T47D (cell line): Measurements from ENCODE around the gene PFN4.
"Not testable (repeated sequence)": the region's sequence is repeated elsewhere in the genome, so short reads cannot be mapped to it uniquely, and the experiment has no call there.

Source experiments
- DNase-seq, 2 experiments: peaks; one replicate each; pipeline versions ENCODE4 v3.0.0 to v3.0.0-alpha.2; 2011 to 2012; ENCODE audit warnings: low read depth in 1 of 2, low spot score in 1 of 2
- JUND ChIP-seq: IDR thresholded peaks from 2 replicates; pipeline ENCODE4 v1.6.1; 2012; ENCODE audit warnings: low read depth
- in situ Hi-C: cut with HindIII; loops from 2 replicates; pipeline ENCODE4 v1.10.0; 2016; ENCODE audit warnings: low sequenced_read_pairs, low pct_unique_long_range_greater_than_20kb

PFN4 gene

DNA sequence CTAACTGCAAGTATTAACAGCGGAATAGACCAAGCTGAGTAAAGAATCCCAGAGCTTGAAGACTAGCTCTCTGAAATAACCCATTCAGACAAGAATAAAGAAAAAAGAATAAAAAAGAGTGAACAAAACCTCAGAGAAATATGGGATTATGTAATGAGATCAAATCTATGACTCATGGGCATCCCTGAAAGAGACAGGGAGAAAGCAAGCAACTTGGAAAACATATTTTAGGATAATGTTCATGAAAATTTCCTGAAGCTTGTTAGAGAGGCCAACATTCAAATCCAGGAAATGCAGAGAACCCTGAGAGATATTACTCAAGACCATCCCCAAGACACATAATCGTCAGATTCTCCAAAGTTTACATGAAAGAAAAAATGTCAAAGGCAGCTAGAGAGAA lies 17.3 kb downstream of the PFN4 start:
- in situ Hi-C loops: no loop called here
- no peak for TF ChIP-seq JUND
- no peak for DNase-seq

DNA sequence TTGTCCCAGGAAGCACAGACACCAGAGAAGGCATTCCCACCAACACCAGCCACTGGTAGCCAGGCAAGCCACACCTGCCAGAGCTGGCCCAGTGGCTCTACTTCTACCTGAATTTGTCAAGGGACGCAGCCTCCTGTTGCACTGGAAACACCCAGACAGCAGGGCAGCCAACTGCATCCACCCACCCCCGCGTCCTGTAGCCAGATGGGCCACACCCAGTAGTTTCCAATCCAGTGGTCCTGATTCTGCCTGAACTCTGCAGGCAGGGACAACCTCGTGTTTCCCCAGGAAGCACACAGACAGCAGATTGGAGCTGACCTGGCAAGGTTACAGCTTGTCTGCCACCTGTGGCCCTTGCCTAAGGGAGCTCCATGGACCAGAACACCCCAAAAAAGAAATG lies 18.2 kb downstream of the PFN4 start:
- in situ Hi-C loops: no loop called here
- no peak for TF ChIP-seq JUND
- no peak for DNase-seq

DNA sequence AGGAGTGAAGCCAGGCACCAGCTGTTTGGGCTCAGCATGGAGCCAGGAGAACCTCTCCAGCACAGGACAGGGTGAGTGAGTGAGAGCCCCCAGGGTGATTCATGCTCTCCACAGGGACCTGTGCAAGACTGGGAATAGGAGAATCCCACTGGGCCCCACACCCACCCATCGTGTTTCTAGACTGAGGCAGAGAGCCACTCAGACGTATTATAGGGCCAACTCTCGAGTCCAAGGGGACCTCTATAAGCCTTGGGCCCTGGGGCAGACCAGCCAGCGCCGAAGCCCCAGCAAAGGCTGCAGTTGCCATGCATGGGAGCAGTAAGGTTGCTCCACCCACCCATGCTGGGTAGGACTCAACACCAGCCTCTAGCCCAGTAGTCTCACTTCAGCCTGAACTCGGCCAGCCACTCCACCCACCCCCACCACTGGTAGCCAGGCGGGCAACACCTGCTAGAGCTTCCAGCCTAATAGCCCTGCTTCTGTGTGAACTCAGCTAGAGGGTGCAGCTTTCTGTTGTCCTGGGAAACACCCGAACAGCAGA lies 19.0 kb downstream of the PFN4 start:
- in situ Hi-C loops: no loop called here
- TF ChIP-seq JUND: no peak
- DNase-seq: no peak

DNA sequence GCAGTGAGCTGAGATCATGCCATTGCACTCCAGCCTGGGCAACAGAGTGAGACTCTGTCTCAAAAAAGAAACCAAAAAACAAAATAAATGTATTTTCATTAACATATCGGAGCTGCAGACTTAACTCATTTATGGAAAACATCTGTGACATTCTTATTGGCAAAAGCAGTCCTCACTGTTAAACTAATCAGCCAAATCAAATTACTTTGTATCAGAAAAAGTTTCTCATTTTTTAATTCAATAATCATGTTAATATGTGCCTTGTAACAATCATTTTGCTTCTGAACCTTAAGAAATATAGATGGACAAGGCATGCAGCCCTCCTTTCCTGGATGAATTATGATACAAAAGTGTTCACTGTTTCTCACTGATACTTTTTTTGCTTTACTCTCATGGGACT lies 20.5 kb downstream of the PFN4 start:
- in situ Hi-C loops: no loop called here
- DNase-seq: no peak
- TF ChIP-seq JUND: no peak

DNA sequence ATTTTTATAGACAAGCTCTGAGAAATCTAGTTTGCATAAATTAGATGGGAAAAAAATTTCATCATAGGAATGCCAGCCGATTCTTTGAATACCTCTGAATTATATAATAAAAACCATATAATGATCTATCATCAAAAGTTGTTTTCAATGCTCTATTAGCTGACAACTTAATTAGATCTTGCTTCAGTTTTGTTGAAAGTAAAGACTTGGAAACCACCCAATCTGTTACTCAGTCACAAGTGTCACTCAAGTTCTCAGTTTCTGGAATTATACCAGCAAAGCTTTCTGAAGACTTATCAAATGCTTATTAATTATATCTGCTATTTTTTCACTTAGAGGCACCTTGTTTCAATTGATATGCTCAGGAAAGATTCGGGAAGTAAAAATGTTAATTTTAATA lies 21.1 kb downstream of the PFN4 start:
- no peak for TF ChIP-seq JUND
- no peak for DNase-seq
- in situ Hi-C loops: no loop called here

DNA sequence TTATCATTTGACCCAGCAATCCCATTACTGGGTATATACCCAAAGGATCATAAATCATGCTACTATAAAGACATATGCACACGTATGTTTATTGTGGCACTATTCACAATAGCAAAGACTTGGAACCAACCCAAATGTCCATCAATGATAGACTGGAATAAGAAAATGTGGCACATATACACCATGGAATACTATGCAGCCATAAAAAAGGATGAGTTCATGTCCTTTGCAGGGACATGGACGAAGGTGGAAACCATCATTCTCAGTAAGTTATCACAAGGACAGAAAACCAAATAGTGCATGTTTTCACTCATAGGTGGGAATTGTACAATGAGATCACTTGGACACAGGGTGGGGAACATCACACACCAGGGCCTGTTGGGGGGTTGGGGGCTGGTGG lies 22.4 kb downstream of the PFN4 start:
- in situ Hi-C loops: not testable (repeated sequence)

DNA sequence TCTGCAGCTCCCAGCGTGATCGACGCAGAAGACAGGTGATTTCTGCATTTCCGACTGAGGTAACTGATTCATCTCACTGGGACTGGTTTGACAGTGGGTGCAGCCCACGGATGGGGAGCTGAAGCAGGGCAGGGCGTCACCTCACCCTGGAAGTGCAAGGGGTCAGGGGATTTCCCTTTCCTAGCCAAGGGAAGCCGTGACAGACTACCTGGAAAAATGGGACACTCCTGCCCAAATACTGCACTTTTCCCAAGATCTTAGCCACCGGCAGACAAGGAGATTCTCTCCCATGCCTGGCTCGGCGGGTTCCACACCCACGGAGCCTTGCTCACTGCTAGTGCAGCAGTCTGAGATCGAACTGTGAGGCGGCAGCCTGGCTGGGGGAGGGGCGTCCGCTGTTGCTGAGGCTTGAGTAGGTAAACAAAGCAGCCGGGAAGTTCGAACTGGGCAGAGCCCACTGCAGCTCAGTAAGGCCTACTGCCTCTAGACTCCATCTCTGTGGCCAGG lies 27.9 kb downstream of the PFN4 start:
- in situ Hi-C loops, DNase-seq: not testable (repeated sequence)

More for the DNA sequence above, 22.4 kb downstream of the PFN4 start:
- not testable (repeated sequence) for DNase-seq

DNA sequence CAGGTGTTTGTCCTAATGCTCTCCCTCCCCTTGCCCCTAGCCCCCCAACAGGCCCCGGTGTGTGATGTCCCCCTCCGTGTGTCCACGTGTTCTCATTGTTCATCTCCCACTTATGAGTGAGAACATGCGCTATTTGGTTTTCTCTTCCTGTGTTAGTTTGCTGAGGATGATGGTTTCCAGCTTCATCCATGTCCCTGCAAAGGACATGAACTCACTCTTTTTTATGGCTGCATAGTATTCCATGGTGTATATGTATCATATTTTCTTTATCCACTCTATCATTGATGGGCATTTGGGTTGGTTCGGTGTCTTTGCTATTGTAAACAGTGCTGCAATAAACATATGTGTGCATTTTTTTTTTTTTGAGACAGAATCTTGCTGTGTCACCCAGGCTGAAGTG lies 29.9 kb downstream of the PFN4 start:
- DNase-seq, in situ Hi-C loops: not testable (repeated sequence)

DNA sequence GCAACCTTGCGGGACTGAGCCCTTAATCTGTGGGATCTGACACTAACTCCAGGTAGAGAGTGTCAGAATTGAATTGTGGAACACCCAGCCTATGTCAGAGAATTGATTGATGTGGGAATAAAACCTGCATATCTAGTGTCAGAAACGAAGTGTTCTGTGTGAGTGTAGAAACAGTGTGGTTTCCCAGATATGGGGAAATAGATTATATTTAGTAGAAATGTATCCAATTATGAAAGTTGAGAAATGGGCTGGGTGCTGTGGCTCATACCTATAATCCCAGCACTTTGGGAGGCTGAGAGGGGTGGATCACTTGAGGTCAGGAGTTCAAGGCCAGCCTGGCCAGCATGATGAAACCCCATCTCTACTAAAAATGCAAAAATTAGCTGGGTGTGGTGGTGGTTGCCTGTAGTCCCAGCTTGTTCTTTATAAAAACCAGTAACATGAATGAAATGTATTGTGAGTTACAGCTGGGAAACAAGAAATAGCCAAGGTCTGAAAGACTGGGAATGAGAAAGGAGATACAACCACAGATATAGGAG lies 34.2 kb downstream of the PFN4 start:
- DNase-seq: no peak
- in situ Hi-C loops: no loop called here
- no peak for TF ChIP-seq JUND

DNA sequence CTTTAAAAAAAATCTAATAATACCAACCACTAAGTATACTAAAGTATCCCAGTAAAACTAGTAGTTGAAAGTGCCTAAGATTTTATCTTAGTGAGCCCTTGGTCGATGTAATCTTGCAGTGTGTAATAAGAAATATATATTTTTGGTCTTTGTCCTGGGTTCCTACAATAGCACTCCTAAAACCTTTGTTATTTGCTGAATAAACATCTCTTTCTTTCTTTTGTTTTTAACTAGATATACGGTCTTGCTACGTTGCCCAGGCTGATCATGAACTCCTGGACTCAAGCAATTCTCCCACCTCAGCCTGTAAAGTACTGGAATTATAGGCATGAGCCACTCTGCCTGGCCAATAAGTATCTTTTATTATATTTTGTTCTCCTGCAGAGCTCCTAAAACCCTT lies 36.1 kb downstream of the PFN4 start:
- no peak for TF ChIP-seq JUND
- DNase-seq: no peak
- in situ Hi-C loops: no loop called here

DNA sequence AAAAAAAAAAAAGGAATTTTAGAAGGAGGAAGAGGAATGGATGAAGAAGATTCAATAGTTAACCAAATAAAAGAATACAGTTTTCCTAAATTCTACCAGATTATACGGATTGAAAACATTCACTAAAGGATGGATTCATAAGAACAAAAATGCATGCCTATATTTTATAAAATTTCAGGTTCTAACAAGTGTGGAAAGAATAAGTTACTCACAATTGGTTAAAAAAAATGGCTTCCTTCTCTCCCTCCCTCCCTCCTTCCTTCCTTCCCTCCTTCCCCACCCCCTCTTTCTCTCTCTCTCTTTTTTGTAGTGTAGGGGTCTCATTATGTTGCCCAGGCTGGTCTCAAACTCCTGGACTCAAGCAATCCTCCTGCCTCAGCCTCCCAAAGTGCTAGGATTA lies 36.9 kb downstream of the PFN4 start:
- in situ Hi-C loops: no loop called here
- DNase-seq: no peak
- no peak for TF ChIP-seq JUND

DNA sequence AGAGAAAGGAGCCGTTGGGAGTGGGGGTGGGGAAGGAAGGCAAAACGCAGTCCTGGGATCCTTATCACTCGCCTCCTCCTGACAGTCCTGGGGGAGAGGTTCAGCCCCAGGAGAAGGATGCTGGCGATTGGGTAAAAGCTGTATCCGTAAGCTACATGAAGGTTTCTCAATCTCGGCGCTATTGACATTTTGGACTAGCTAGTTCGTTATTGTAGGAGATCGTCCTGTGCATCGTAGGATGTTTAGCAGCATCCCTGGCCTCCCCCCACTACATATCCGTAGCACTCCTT lies 38.0 kb downstream of the PFN4 start:
- in situ Hi-C loops: no loop called here
- no peak for TF ChIP-seq JUND
- DNase-seq: no peak

DNA sequence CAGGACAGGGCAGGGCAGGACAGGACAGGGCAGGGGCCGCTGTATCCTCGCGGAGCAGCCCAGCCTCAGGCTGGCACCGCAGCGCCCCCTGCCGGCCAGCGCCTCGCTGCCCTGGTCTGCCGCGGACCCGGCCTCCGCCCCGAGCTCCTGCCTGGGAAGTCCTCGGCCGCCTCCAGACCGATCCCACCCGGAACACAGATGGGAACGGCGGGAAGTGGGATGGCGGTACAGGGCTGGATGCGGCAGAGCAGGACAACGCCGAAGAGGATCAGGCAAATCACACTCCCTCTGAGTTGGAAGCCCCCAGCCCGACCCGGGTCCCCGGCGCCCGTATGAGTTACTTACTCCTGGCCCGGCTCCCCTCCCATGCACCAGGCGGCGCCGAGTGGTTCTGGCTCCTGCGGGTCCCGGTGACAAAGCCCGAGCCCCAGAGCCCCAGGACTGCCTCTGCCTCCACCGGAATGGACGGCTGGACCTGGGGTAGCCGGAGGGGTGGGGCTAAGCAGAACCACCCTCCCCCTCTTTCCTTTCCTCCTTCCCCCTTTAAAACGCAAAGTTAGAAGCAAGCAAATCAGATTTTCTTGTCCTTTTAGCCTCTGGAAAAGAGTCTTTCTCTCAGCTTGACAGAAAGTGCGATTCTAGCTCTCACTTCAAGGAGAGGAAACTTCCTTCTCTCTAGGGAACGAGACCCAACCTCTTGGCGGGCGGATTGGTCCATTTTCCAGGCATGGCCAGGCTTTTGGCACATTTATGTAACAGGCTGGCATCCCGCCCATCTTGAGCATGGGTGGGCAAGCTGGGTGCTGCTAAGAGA lies 38.5 kb downstream of the PFN4 start, which contains the start of gene TP53I3:
Gene TP53I3 (minus strand): TSS at position 449 of the 814 bp plus-strand sequence. CDS start 508 bp downstream, outside the sequence.
- TF ChIP-seq JUND: no peak
- in situ Hi-C loops: no loop called here
- peak; percentile 61 to 89 for DNase-seq
